ENCODE results near the gene PPIC.
"Not testable (repeated sequence)": the region's sequence is repeated elsewhere in the genome, so short reads cannot be mapped to it uniquely, and the experiment has no call there.

The PPIC gene

DNA sequence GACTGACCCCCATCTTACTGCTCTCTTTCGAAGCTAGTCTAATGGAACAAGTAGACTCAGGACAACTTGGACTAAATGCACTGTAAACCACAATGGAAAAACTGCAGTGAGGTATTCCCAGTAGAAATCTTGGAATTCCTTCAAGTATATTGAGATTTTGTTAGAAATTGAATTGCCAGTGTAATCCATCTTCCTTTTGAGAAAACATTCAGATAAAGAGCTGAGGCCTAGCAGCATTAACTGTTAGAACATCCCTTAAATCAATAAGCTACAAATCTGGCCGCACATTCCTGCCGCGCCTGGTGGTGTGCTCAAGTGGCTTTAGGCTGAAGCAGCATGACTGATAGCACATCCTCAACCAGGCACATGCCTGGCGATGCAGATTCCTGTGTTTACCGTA, 29.3 kb downstream of the PPIC start:
- no peak for DNase-seq

GRCh38 chr5:123001808-123002207, 34.7 kb downstream of the PPIC start:
- no peak for DNase-seq

DNA sequence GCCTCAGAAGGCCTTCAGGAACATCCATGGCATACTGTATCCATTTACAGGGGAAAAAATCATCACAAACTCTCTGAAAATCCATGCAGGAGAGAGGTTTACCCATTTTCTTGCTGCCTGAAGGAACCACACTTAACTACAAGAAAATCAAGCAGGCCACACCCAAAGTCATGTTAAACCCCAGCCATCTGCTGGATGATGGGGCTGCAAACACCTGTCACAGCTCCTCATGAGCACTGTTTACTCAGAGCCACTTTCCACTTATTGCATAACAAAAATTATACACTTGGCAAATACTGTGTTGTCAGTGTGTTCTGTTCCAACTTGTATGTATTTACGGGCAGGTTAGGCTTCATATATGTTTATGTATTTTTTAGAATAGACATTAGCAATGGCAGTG, 35.8 kb downstream of the PPIC start:
- DNase-seq: no peak

- peak; percentile 48 for DNase-seq
These were observed 36.5 kb downstream of the PPIC start for GRCh38 chr5:122999947-123000563.

DNA sequence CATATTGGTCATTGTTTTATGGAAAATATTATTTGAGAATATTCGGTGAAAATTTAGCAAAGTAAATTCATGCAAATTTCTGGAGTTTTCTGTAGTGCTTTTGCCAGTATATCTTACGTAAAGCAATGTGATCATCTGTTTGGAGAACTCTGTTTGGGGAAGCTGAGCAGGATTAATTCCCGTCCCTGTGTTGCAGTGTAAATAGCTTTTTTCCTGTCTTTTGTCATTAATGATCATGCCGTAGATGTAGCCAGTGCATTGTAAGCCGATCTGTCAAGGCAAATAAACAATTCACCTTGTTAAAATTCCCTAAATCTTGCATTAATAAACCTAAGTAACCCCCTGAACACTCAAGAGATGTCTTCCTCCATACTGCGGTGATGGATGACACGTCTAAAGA, 39.2 kb downstream of the PPIC start:
- DNase-seq: no peak

GRCh38 chr5:122996091-122996490, 40.4 kb downstream of the PPIC start:
- no peak for DNase-seq

GRCh38 chr5:122985954-122986721, 50.4 kb downstream of the PPIC start:
- DNase-seq: no peak

DNA sequence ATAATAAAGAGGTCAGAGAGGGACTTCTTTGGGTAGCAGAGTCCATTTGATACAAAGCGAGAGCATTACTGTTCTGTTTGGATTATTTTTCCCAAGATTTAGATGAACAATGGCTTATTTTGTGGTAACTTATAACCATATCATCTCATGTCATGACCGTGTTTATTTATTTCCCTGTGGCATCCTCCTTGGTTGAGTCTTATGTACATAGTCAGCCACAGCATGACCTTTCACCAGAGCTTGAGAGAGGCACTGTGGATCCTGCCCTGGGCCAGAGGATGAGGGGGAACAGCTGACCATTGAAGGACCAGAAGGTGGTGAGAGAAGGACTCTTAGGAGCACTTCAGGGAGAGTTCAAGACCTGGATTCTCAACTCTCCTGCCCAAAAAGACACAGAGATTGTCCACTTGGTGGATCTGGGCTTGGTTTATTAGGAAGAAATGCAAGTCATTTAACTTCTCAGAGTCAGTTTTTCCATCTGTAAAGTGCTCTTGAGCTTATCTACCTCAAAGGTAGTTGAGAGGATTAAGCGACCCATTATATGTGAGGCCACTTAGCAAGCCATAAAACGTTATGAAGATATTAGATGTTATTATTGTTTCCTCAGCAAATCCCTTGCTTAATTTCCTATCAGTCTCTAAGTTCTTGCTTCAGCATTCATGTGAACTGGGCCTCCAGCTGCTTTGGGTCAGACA, 51.4 kb downstream of the PPIC start:
- no peak for DNase-seq

GRCh38 chr5:122984425-122984824, 52.1 kb downstream of the PPIC start:
- no peak for DNase-seq

DNA sequence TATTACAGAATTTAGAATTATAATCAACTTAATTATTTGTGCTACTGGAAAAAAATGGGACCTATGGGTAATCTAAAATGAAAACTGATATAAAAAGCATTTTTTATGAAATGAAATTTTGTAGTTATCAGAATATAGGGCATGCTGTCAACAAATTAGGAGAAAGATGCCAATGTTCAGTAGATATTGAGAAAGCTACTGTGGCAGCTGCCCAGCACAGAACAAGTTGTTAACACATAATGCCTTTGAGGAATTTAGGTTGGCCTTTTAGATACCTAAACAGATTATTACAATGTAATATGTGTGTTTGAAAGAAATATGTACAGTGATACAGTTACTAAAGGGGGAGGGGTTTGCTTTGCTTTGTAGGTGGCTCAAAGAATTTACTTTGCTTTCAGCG, 54.1 kb downstream of the PPIC start:
- DNase-seq: no peak

GRCh38 chr5:122981846-122982245, 54.7 kb downstream of the PPIC start:
- DNase-seq: no peak

DNA sequence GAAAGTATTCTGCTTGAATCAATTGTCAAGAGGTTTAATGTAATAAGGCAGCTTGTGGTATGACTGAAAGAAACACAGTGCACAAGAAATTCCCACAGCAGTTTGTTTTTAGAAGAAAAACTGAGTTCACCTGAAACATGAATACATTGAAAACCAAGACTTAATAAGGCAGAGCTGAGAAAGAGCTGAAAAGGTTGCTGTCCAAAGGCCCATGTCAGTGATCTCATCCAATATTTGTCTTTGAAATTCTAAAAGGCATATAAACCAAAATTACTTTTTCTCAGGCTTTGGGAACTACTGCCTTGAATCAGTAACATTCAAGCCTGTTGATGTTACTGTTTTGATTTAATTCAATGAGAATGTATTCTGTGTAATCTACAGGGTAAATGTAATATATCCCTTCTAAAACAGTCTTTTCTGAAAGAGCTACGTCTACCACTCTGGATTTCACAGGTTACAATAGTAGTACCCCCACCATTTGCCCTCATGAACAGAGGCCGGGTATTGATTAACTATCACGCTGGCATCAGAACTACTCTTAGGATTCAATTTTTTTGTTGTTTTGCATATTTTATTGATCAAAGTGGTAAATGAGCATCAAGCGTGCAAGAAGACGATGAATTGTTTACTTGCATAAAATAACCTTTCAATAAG, 57.8 kb downstream of the PPIC start:
- no peak for DNase-seq

- DNase-seq: no peak
These were observed 58.5 kb downstream of the PPIC start for GRCh38 chr5:122978068-122978467.

DNA sequence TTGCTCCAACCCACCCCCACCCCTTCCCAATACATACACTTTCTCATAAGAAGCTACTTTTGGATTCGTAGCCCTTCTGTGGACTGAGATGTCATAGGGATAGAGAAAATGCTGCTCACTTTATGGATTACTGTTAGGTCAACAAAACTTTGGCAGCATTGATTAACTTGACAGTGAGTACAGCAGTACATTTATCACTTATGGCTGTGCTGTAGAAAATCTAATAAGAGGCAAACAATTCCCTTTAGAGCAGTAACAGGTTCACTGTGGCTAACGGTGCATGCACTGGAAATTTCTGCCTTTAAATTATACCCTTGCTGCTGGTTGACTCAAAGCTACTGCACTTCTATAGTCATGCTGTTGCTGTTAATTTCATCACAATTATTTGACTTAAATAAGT, 59.2 kb downstream of the PPIC start:
- no peak for DNase-seq

GRCh38 chr5:122974251-122974650, 62.3 kb downstream of the PPIC start:
- not testable (repeated sequence) for DNase-seq

DNA sequence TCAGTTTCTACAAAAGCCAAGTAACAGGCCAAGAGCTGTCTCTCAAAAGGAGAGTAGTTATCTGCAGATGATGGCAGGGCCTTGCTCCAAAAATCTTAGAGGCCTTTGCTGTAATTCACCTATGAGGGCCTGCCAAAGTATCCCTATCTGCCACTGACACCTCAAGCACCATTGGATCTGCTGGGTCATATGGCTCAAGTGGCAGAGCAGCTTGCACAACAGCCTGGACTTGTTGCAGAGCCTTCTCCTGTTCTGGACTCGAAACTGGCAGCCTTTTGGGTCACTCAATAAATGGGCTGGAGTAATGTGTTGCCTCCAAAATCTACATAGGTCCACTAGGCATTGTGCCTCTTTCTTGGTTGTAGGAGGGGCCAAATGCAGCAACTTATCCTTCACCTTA, 62.8 kb downstream of the PPIC start:
- DNase-seq: not testable (repeated sequence)

Data from activated CD4-positive, alpha-beta T cell treated with anti-CD3 and anti-CD28 coated beads, Interleukin-10, Interleukin-2, amounts not matched to agents 100 ng/mL and 50 ng/mL, durations not matched to agents 16 hours and 8 hours (primary cell).